Activated CD4-positive, alpha-beta T cell treated with anti-CD3 and anti-CD28 coated beads for 24 hours (primary cell): ENCODE results near the gene FAM3B.

Experiments used
- DNase-seq, 2 donors: peaks; one replicate each; pipeline ENCODE4 v3.0.0-alpha.2; 2020; ENCODE audit warnings: low read depth in 2 of 2

The FAM3B gene

DNA sequence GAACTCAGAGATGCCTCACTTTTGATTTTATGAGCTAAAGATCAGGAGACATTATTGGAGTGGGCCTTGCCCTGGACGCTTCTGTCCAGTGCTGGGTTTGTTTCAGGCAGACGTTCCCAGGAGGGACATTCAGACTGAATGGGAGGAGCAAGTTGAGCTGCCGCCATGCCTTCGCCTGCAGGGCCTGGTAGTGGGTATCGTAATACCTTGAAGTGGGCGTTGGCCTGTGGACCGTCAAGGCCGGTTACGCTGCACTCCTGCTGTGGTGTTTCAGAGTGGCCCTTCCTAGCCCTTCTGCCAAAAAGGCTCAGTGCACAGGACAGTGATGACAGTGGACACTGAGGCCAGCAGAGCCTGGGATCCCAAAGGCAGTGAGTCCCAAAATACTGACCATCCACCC, 1.6 kb downstream of the FAM3B start:
- DNase-seq: no peak

DNA sequence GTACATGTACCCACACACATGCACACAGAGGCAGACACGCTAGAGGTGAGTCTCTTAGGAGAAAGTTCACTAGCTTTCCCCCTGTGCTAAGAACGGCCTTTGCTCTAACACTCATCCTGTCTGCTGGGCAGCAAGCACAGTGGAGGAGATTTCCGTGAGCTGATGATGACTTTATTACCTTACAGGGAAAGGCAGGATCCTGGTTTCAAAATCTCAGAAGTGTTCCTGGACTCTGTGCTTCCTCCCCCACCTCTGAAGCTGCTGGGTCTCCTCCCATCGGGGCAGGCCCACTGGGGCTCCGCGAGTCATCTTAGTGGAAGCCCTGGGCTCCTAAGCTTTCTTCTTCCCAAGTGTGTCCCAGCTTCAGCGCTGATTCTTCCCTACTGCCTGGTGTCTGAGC, 2.7 kb downstream of the FAM3B start:
- DNase-seq: no peak

DNA sequence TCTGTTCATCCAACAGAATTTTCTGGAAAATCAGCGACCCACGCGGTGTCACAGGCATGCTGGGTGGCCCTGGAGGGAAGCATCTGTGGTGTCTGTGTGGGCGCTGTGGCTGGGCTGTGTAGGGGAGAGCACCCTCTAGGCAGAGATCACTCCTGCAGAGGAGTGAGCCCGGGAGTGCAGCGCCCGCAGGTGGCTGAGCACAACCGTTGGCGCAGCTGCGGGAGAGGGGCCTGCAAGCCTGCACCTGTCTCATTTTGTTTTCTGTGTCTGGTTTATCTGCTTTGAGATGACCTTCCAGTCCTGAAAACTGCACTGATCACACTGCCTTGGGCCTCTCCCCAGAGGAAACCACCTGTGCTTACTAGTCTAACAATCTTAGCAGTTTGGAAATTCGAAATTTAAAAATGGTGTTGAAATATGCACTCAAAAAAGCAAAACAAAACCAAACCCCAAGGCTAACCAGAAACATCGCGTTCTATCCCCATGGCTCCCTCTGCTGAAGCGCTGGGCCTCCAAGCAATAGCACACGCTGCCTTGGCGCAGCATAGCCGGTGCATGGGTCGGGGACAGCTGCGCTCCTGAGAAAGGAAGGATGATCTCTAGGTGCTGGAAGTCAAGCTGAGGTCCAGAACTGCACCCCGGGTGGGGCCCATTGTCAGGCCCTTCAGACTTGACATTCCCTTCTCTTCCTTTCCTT, 4.8 kb downstream of the FAM3B start:
- DNase-seq: no peak

DNA sequence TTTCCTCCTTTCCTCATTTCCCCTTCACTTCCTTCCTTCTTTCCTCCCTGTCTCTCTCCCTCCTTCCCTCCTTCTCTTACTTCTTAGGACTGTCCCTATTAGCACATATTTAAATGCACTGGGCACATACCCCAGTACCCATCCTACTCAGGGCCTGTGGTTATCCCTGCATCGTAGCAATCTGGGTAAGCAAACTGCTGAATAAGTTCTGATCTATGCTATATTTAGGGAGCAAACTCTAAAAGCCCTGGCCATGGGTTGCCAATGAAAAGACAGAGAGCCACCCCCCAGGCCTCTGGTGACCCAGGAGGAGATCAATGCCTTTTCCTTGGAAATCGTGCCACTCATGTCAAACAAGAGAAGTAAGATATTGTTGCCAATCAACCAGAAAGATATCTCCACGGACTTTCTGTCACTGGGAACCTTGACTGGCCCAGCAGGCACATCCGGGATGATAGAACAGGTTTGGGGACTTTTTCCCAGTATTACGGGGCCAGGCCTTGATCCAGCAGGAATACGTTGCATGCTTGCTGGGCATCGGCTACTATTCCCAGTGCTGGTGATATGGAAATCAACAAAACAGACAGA, 5.4 kb downstream of the FAM3B start:
- DNase-seq: no peak

DNA sequence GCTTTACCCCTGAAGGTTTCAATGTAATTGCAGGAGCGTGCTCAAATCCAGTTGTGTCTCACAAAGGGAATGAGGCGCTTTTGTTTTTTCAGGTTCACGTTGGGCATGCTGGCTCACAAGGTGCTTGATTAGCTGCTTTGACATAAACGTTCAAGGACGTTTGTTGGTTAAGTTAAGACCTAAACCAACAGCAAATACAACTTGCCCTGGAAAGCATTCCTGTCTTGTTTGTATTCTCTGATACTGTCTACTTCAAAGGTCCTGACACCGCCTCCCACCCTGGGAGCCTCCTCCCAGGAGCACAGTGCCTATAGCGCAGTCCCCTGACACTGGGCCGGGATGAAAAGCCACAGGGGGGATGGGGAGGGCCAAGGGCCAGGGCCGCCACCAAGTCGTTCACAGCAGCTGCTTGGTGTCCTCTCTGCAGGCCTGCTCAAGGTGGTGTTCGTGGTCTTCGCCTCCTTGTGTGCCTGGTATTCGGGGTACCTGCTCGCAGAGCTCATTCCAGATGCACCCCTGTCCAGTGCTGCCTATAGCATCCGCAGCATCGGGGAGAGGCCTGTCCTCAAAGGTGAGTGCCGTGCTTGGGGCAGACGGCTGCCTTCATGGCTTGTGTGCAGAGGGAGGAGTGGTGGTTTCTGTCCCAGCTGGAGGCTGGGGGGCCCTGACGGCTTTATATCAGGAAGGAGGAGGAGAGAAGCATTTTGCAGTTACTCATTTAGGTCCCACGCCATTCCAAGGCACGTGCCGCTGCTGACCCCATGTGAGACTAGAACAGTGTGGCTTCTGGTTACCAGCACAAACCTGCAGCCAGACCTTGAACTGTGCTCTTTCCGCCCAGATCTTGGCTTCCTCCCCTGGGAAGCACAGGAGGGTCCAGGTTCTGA, 6.1 kb downstream of the FAM3B start:
- DNase-seq: no peak

DNA sequence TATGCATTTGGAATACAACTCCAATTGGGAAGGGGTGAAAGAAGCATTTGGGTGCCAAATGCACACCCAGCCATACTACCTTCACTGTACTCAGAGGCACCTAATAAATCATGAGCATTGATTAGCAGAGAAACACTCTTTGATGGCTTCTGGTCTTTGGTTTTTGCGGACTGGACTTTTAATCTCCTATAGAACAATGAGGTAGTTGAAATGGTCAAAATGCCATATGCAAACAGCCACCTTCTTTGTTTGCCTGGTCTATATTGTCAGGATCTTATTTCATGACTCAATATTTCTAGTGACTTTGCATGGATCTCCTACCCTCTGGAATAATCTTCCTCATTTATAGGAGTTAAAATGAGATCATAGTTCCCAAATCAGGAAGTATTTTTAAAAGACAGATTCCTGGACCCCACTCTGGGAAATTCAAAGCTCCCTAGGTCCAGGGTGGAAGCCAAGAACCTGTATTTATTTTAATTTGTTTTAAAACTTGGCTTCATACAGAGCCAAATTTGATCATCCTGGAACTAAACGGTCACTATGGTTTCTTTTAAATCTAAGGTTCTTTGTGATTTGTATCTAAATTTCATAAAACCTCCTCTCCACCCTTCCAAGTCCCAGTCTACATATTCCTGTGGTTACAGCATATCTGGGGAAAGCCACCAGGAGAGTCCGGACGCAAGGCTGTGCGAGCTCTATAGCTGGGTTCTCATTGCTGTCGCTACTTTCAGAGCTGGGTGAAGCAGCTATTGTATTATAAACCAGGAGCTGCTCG, 8.7 kb downstream of the FAM3B start:
- DNase-seq: no peak

DNA sequence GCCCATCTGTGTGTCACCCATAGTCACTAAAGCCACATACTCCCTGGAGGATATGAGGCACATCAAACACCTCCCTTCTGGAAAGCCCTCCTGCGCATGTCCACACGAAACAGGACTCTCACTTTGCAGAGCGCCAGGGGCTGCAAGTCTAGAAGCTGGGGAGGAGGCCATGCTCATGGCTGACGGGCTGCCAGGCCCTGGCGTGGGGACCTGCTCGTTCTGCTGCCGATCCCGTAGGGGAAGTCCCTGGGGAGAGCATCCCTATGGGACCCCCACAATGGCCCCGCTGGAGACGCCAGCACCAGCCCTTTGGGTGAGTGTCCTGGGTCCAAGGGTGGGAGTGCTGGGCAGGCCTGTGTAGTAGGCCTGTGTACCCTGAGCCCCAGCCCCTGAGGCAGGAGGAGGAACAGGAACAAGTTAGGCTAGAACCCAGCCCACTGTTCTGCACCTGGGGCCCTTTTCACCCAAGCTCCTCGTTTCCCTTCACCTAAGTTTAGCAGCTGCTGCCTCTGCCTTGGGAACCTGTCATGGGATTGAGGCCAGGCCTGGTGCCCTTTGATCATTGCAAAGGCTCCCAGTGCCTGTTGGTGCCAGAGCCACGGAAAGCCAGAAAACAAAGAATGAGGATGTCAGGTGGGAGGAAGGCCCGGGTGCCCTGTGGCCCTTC, 9.9 kb downstream of the FAM3B start:
- DNase-seq: no peak

DNA sequence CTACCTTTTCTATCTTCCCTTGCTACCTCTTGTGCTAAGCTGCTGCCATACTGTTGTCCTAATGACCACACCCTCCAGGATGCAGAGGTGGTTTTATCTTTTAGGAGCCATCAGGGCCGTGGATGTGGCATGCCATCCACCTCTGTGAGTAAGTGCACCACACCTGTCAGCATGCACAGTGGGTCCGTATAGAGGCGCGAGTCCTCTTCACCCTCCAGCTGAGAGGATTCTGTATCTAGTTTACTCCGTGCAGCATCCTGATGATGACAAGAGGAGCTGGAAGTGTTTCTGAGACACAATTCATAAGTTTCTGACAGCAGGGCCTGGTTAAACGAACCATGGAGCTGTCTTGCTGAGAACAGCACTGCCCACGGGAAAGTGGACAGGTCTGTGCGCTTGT, 11.2 kb downstream of the FAM3B start:
- DNase-seq: no peak

DNA sequence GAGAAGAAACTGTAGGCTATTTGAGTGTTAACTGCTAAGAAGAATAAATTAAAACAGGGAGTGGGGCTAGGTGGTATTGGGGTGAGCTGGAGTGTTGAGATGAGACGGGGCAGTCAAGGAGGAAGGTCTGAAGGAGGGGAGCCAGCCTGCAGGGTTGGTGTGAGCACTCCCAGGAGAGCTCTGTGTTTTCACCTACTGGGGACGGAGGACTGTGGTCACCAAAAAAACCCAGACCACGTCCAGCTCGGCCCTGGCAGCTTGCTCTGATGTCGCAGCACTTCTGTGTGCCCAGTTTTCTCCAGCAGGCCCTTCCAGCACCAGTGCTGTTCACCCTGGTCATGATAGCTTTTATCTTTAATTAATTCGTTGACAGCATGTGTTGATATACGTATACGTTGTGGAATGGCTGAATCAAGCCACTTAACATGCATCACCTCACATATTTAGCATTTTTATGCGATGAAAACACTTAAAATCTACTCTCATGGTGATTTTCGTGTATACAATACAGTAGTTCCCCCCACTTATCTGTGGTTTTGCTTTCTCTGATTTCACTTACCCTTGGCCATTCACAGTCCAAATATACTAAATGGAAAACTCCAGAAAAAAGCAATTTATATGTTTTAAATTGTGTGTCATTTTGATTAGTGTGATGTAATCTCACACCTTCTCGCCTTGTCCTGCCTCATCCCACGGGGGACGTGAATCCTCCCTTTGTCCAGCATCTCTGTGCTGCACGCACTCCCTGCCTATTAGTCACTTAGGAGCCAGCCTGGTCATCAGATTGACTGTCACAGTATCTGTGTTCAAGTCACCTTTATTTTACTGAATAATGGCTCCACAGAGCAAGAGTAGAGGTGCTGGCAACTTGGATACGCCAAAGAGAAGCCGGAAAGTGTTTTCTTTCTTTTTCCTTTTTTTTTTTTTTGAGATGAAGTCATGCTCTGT, 12.3 kb downstream of the FAM3B start:
- DNase-seq: no peak

DNA sequence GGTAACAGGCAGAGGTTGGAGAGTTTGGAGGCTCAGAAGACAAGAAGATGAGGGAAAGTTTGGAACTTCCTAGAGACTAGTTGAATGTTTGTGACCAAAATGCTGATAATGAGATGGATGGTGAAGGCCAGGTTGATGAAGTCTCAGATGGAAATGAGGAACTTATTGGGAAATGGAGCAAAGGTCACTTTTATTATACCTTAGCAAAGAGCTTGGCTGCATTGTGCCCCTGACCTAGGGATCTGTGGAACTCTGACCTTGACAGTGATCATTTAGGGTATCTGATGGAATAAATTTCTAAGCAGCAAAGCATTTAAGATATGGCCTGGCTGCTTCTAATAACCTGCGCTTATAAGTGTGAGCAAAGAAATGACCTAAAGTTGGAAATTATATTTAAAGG, 17.2 kb downstream of the FAM3B start:
- DNase-seq: no peak

DNA sequence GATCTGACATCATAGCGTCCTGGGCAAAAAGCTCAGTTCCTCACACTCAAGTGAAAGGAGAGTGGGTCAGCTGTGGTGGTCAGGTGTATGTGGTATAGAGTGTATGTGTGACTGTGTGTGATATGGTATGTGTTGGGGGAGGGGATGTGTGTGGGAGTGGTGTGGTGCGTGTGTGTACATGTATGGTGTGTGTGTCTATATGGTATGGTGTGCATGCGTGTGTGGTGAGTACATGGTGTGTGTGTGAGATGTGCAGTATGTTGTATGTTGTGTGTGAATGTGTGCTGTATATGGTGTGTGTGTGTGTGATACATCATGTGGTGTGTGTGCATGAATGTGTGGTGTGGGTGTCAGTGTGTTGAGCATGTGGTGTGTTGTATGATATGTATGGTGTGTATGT, 20.9 kb downstream of the FAM3B start:
- DNase-seq: no peak

DNA sequence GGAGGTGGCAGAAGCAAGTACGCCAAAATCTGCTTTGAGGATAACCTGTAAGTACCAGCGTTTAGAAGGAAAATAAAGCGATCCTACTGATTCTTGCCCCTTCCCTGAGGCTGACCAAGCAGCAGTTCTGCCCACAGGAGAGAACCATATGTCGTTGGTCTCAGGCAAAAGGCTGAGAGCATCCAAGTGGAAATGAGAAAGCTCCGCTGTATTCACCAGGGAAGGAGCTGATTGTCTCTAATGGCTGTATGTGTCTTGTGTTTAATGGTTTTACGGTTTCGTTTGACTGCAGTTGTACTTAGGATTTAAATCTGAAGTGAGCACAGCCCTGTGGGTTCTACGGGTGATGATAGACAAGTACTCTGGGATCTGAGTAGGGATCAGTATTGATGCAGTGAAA, 21.9 kb downstream of the FAM3B start:
- DNase-seq: no peak

DNA sequence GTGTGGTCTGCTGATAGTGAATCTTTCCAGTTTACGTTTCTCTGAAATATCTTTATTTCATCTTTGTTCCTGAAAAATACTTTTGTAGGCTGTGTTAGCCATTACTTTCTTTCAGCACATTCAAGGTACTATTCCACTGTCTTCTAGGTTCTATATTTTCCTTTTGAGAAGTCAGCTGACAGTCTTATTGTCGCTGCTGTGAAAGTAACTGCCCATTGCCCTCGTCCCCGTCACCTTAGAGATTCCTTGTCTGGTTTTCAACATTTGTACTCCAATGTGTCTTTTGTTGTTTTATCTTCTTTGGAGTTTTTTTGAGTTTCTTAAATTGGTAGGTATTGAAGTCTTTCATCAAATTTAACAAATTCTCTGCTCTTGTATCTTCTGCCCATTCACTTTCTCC, 25.4 kb downstream of the FAM3B start:
- no peak for DNase-seq

DNA sequence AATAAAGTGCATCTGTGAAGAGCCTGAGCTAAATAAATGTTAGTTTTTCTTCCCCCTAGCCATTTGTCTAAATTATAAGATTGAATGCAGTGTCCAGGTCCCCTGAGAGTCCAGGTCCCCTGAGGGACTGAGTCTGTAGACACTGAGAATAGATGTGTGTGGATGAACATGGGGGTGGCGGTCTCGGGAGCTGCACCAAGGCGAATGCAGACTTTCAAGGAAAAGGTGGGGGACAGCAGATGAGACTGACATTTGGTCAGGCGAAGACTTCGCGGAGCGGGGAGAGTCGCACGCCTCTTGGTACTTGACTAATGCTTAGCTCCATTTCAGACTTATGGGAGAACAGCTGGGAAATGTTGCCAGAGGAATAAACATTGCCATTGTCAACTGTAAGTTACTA, 27.5 kb downstream of the FAM3B start:
- DNase-seq: no peak

DNA sequence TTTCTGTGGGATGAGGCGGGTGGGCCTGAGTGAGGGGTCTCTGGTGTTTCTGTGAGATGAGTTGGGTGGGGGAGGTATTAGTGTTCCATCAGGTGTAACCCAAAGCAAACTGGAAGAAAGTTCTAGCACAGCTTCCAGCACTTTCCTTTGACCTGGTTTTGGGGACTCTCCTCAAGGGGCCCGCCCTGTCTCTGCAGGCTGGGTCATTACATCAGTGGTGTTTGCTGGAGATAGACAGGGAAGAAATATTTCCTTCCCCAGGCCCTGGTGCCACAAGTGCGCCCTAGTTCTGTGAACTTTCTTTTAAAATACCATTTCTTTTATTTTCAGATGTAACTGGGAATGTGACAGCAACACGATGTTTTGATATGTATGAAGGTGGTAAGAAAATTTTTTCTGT, 28.8 kb downstream of the FAM3B start:
- DNase-seq: no peak

DNA sequence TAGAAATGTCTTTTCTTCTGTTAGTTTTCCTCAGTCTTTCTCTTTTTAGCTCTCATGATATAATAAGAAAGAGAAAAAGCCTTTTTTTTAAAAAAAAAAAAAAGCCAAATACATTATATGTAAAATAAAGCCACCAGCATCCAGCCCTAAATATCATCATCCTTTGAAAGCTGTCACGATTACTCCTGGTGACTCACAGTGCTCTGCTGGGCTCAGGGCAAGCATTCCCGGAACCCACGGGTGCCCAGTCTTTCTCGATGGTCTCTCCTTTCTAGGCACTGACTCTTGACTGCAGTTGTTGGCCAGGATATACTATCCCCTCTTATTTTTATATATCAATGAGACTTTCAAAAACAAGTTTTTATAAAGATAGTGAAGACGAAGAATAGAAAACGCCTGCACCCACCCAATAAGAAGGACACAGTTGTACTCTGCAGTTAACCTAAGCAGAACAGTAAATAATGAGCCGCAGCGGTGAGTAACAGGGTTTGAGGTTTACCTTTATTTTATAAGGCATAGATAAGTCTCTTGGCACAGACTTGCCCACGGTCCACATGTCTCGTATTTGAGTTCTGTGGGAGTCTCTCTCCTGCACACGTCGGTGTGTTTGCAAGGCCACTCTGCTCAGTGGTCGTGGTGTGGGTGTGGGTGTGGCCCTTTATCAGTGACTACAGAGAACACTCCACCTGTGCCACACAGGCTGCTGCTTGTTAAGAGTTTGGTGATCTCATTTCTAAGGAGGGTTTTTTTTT, 29.5 kb downstream of the FAM3B start:
- DNase-seq: no peak

DNA sequence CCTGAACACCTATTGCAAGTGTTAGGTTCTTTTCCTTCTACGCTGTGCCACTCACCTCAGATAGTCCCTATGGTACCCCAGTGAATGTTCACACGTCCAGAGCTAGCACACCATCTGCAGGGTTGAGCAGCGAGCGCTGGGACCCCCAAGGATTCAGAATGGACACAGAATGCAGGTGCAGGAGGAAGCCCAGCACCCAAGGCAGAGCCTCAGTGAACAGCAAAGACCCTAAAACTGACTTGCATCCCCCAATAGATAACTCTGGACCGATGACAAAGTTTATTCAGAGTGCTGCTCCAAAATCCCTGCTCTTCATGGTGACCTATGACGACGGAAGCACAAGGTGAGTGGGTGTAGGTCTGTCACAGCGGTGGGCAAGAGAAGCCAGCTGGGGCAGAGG, 30.2 kb downstream of the FAM3B start:
- no peak for DNase-seq

DNA sequence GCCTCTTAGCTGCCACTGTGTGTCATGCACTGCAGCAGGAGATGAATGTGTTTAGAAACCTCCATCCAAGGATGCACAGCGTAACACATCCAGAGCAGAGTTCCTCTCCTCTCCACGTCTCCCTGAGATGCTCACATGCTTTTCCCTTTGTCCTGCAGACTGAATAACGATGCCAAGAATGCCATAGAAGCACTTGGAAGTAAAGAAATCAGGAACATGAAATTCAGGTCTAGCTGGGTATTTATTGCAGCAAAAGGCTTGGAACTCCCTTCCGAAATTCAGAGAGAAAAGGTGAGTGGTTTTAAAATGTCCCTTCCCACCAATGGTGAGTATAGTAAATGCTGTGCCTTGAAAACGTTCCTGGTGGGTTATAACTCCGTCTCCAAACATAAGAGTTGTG, 31.8 kb downstream of the FAM3B start:
- no peak for DNase-seq

DNA sequence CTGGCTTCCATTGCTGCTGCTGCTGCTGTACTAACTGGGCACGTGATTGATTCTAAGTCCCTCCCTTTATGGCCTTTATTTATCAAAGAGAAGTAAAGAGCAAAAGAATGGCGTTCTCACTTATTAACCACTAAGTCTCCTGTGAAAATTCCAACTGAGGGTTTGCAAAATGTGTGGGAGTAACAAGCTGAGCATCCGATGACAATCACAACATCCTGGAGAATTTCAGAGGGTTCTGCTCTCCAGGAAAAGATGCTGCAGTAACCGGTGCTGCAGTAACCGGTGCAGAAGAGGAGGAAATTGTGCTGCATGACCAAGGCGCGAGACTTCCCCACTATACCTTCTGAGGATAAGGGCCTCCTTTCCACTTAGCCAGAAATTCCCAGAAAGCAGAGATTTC, 32.5 kb downstream of the FAM3B start:
- no peak for DNase-seq
